Glutamatergic neuron (in vitro differentiated cells): ENCODE measurements around the gene GFOD1. TPM values are rescaled to one million over a fixed set of nuclear protein-coding genes. Genes with fewer than 3 reads are reported as not detected.

Experiments used
- DNase-seq: peaks from one replicate; pipeline ENCODE4 v3.0.0; 2022
- H3K27ac Mint-ChIP-seq: one replicate; pipeline ENCODE4 v1.8.0; 2020; ENCODE audit warnings: mild to moderate bottlenecking, mixed read lengths, inconsistent platforms; ENCODE audit not compliant: unreplicated experiment
- H3K27me3 Mint-ChIP-seq: one replicate; pipeline ENCODE4 v1.8.0; 2020; ENCODE audit warnings: mild to moderate bottlenecking, moderate library complexity, mixed read lengths, inconsistent platforms; ENCODE audit not compliant: unreplicated experiment
- H3K36me3 Mint-ChIP-seq: one replicate; pipeline ENCODE4 v1.8.0; 2020; ENCODE audit warnings: mild to moderate bottlenecking, mixed read lengths, inconsistent platforms; ENCODE audit not compliant: unreplicated experiment
- H3K4me1 Mint-ChIP-seq: one replicate; pipeline ENCODE4 v1.8.0; 2020; ENCODE audit warnings: mild to moderate bottlenecking, low read depth, mixed read lengths, inconsistent platforms; ENCODE audit not compliant: unreplicated experiment
- H3K4me3 Mint-ChIP-seq: one replicate; pipeline ENCODE4 v1.8.0; 2020; ENCODE audit warnings: mild to moderate bottlenecking, mixed read lengths, inconsistent platforms; ENCODE audit not compliant: unreplicated experiment
- H3K9me3 Mint-ChIP-seq: one replicate; pipeline ENCODE4 v1.8.0; 2020; ENCODE audit warnings: mild to moderate bottlenecking, moderate library complexity, mixed read lengths, inconsistent platforms; ENCODE audit not compliant: unreplicated experiment
- CTCF ChIP-seq: fragments of 200-600 bp; sonication (generic); IDR thresholded peaks from one replicate; pipeline ENCODE4 v1.5.0; 2021; ENCODE audit not compliant: partially characterized antibody, unreplicated experiment
- total RNA-seq: library from RNA; stranded (reverse); fragmentation: NEBNext Ultra II Directional; extraction: Animal tissue kit (Norgen Biotek cat#: 25700); gene quantifications from one replicate; pipeline ENCODE4 v1.2.1, GENCODE V29; 2021; ENCODE audit not compliant: unreplicated experiment

GFOD1 gene
- total RNA-seq, 1 donor from 2014 or later = 4.1 TPM

- peaks cover 8% of the 10 kb centered on the region for H3K27me3 Mint-ChIP-seq
- H3K36me3 Mint-ChIP-seq = no peaks in the 10 kb centered on the region
- peak overlapping the region; percentile 95 for H3K4me3 Mint-ChIP-seq
These were observed 1.4 kb downstream of the GFOD1 start for GRCh38 chr6:13485923-13486562.

GRCh38 chr6:13485303-13485702 is 2.1 kb downstream of the GFOD1 start:
- H3K36me3 Mint-ChIP-seq = no peaks in the 10 kb centered on the region
- H3K9me3 Mint-ChIP-seq = peaks cover 7% of the 10 kb centered on the region
- H3K27ac Mint-ChIP-seq = no peak overlapping the region
- DNase-seq = no peak
- peaks cover 8% of the 10 kb centered on the region for H3K27me3 Mint-ChIP-seq
- peak overlapping the region; percentile 95 for H3K4me3 Mint-ChIP-seq
- peaks cover 13% of the 10 kb centered on the region for H3K4me1 Mint-ChIP-seq
- TF ChIP-seq CTCF = no peak

More at GRCh38 chr6:13485923-13486562, 1.4 kb downstream of the GFOD1 start:
- DNase-seq = peak; percentile 33
- H3K4me1 Mint-ChIP-seq = peaks cover 13% of the 10 kb centered on the region
- H3K27ac Mint-ChIP-seq = no peak overlapping the region
- H3K9me3 Mint-ChIP-seq = peaks cover 7% of the 10 kb centered on the region
- no peak for TF ChIP-seq CTCF

GRCh38 chr6:13484827-13485226 is 2.6 kb downstream of the GFOD1 start:
- H3K27ac Mint-ChIP-seq = no peak overlapping the region
- no peak for TF ChIP-seq CTCF
- DNase-seq = no peak
- peaks cover 13% of the 10 kb centered on the region for H3K4me1 Mint-ChIP-seq
- H3K36me3 Mint-ChIP-seq = no peaks in the 10 kb centered on the region
- peaks cover 7% of the 10 kb centered on the region for H3K9me3 Mint-ChIP-seq
- peak overlapping the region; percentile 95 for H3K4me3 Mint-ChIP-seq
- H3K27me3 Mint-ChIP-seq = peaks cover 8% of the 10 kb centered on the region

- Mint-ChIP-seq H3K27ac (no peak overlapping the region), H3K4me1 (peaks cover 15% of the 10 kb centered on the region), H3K9me3 (peaks cover 7% of the 10 kb centered on the region), H3K27me3 (peaks cover 8% of the 10 kb centered on the region), H3K4me3 (peak overlapping the region; percentile 5), H3K36me3 (no peaks in the 10 kb centered on the region)
- no peak for DNase-seq
- no peak for TF ChIP-seq CTCF
These were observed 3.2 kb downstream of the GFOD1 start for GRCh38 chr6:13484138-13484708.

GRCh38 chr6:13480631-13481501 is 6.5 kb downstream of the GFOD1 start:
- Mint-ChIP-seq H3K9me3 (no peaks in the 10 kb centered on the region), H3K4me1 (peaks cover 15% of the 10 kb centered on the region), H3K27me3 (no peaks in the 10 kb centered on the region), H3K4me3 (no peak overlapping the region), H3K36me3 (no peaks in the 10 kb centered on the region), H3K27ac (no peak overlapping the region)
- DNase-seq = no peak
- TF ChIP-seq CTCF = no peak
